Gastrocnemius medialis (tissue), 4 donors: ENCODE measurements around the gene CTCFL. TPM values are rescaled to one million over a fixed set of nuclear protein-coding genes. Genes with fewer than 3 reads are reported as not detected.

Source experiments
- ATAC-seq, 2 donors: fragments of 150-250 bp; one replicate each; pipeline ENCODE4 v1.9.1; 2016
- DNase-seq, 2 donors: peaks; one replicate each; pipeline ENCODE4 v3.0.0-alpha.2; 2019
- H3K27ac ChIP-seq, 4 donors: fragments of 200-600 bp; sonication (generic); 1 replicate in 1 of 4; 2 replicates in 3 of 4; pipeline ENCODE4 v1.5.1; 2016 to 2018; ENCODE audit warnings: mild to moderate bottlenecking in 2 of 4, moderate library complexity in 1 of 4
- H3K27me3 ChIP-seq, 3 donors: fragments of 200-600 bp; sonication (generic) in 2 of 3; 1 replicate in 1 of 3; 2 replicates in 2 of 3; pipeline versions ENCODE4 v1.5.1 to v1.6.0; 2016 to 2019; ENCODE audit warnings: mild to moderate bottlenecking in 1 of 3, moderate library complexity in 1 of 3
- H3K36me3 ChIP-seq, 2 donors: fragments of 200-600 bp; sonication (generic) in 1 of 2; one replicate each; pipeline ENCODE4 v1.5.1; 2017 to 2018
- H3K4me1 ChIP-seq, 2 donors: fragments of 200-600 bp; sonication (generic) in 1 of 2; one replicate each; pipeline ENCODE4 v1.5.1; 2016 to 2017; ENCODE audit warnings: mild to moderate bottlenecking in 2 of 2
- H3K4me3 ChIP-seq, 4 donors: fragments of 200-600 bp; sonication (generic) in 3 of 4; 1 replicate in 1 of 4; 2 replicates in 3 of 4; pipeline ENCODE4 v1.5.1; 2016 to 2019; ENCODE audit warnings: mild to moderate bottlenecking in 2 of 4
- H3K9me3 ChIP-seq, 3 donors: fragments of 200-600 bp; sonication (generic) in 2 of 3; 1 replicate in 1 of 3; 2 replicates in 2 of 3; pipeline ENCODE4 v1.5.1; 2016 to 2019
- CTCF ChIP-seq, 5 experiments: fragments of 450-650 bp in 3 of 5; fragments of 200-600 bp in 2 of 5; sonication (generic) in 2 of 5; IDR thresholded peaks in 4 of 5; conservative IDR thresholded peaks in 1 of 5; 1 replicate in 4 of 5; 2 replicates in 1 of 5; pipeline ENCODE4 v1.5.1; 2016 to 2019; ENCODE audit warnings: antibody characterized with exemption in 5 of 5, mild to moderate bottlenecking in 3 of 5, moderate library complexity in 3 of 5
- POLR2A ChIP-seq, 2 donors: fragments of 450-650 bp; IDR thresholded peaks; one replicate each; pipeline ENCODE4 v1.6.1; 2017; ENCODE audit warnings: antibody characterized with exemption in 2 of 2, mild to moderate bottlenecking in 2 of 2, moderate library complexity in 2 of 2
- in situ Hi-C, 4 donors: fragments of 200-750 bp; cut with MboI; loops; one replicate each; pipeline versions ENCODE4 v1.15.0 to v1.8.0; 2017; ENCODE audit warnings: low sequenced_read_pairs in 4 of 4
- intact Hi-C: fragments of 100-400 bp; cut with DNase I; formaldehyde crosslinking; loops from one replicate; pipeline ENCODE4 v1.15.1; 2023; ENCODE audit warnings: low total_unique reads
- total RNA-seq, 4 donors: library from RNA; depleted of rRNA; stranded (reverse); fragments of >200 nt; gene quantifications; one replicate each; pipeline versions ENCODE4 v1.1.0 to v1.2.3, GENCODE V29; 2016

Gene CTCFL
- total RNA-seq, 4 donors from 2014 or later = not detected

- Histone ChIP-seq H3K27ac (no peak overlapping the region), H3K9me3 (no peaks in the 10 kb centered on the region), H3K27me3 (no peaks in the 10 kb centered on the region), H3K36me3 (no peaks in the 10 kb centered on the region), H3K4me1 (no peaks in the 10 kb centered on the region), H3K4me3 (no peak overlapping the region)
- in situ Hi-C loops (no loop called here), intact Hi-C loops (no loop called here)
- TF ChIP-seq CTCF (IDR thresholded peaks at IDR 0.05 in 4 of 5, conservative IDR thresholded peaks at IDR 0.05 in 1 of 5) (no peak), POLR2A (IDR thresholded peaks at IDR 0.05) (no peak)
- ATAC-seq (no peak), DNase-seq (no peak)
Observed at GRCh38 chr20:57523782-57524181, 1.2 kb downstream of the CTCFL start.

GRCh38 chr20:57522380-57523140, 2.4 kb downstream of the CTCFL start:
- ATAC-seq (no peak), DNase-seq (no peak)
- Histone ChIP-seq H3K27me3 (no peaks in the 10 kb centered on the region), H3K4me1 (peaks cover 0 to 5% of the 10 kb centered on the region in 2 donors), H3K9me3 (no peaks in the 10 kb centered on the region), H3K27ac (no peak overlapping the region), H3K4me3 (no peak overlapping the region), H3K36me3 (no peaks in the 10 kb centered on the region)
- TF ChIP-seq POLR2A (IDR thresholded peaks at IDR 0.05) = no peak
- no peak for TF ChIP-seq CTCF (IDR thresholded peaks at IDR 0.05 in 4 of 5, conservative IDR thresholded peaks at IDR 0.05 in 1 of 5)
- intact Hi-C loops (no loop called here), in situ Hi-C loops (no loop called here)

DNA sequence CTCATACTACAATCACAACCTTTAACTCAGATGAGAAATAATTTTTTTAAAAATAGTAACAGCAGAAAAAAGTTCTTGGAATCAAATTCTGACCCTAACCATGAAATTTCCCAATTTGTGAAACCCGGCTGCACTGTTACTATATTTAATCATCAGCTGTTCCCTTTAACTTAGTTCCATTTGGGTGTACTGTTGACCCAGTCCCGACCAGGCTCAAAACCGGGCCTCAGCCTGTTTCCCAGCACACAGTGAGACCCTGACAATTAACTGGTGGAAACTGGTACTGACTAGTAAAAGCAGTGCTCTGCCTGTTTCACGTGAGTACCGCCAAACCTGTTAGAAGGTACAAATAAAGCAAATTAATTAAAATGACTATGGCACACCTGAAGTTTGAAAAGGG, 7.0 kb downstream of the CTCFL start:
- in situ Hi-C loops (loop anchor here in 3 of 4 donors (5.0 to 10.0 kb wide), 3 partner anchors 74 to 694 kb away; no protein-coding TSS in a partner anchor), intact Hi-C loops (no loop called here)
- TF ChIP-seq CTCF (IDR thresholded peaks at IDR 0.05 in 4 of 5, conservative IDR thresholded peaks at IDR 0.05 in 1 of 5) (no peak), POLR2A (IDR thresholded peaks at IDR 0.05) (no peak)

DNA sequence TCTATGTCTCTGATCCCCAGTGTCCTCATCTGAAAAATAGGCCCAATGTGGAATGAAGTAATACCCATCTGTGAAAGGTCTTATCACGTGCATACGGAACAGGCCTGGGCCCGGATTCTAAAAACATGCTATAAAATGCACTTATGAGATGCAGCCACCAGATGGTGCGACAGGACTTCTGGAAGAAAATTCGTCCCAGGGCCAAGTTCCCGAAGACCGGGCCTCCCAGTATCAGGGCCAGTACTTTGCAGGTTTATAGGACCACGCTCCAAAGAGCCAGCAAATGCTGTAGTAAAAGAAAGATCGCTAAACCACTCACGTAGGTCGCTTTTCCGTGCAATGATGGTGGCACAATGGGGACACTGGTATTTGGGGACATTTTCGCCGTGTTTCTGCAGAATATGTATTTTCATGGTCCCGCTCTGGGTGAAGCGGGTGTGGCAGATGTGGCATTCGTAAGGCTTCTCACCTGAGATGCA, 10.6 kb downstream of the CTCFL start:
- Histone ChIP-seq H3K4me3 (no peak overlapping the region), H3K4me1 (peaks cover 0 to 5% of the 10 kb centered on the region in 2 donors), H3K36me3 (no peaks in the 10 kb centered on the region), H3K27me3 (no peaks in the 10 kb centered on the region), H3K9me3 (no peaks in the 10 kb centered on the region), H3K27ac (no peak overlapping the region)
- intact Hi-C loops (loop anchor here (1.0 kb wide), 2 partner anchors 80 to 695 kb away; no protein-coding TSS in a partner anchor), in situ Hi-C loops (loop anchor here in 2 of 4 donors (5.0 to 10.0 kb wide), 3 partner anchors 78 to 698 kb away; no protein-coding TSS in a partner anchor)
- TF ChIP-seq CTCF (IDR thresholded peaks at IDR 0.05 in 4 of 5, conservative IDR thresholded peaks at IDR 0.05 in 1 of 5) = peak; percentile 63 to 82 (median 75)
- no peak for TF ChIP-seq POLR2A (IDR thresholded peaks at IDR 0.05)
- DNase-seq (peak; percentile 49 to 53), ATAC-seq (peak; percentile 62 to 81)

More for the DNA sequence above, 7.0 kb downstream of the CTCFL start:
- DNase-seq (no peak), ATAC-seq (no peak)
- Histone ChIP-seq H3K27me3 (no peaks in the 10 kb centered on the region), H3K4me3 (no peak overlapping the region), H3K27ac (no peak overlapping the region), H3K4me1 (peaks cover 0 to 5% of the 10 kb centered on the region in 2 donors), H3K36me3 (no peaks in the 10 kb centered on the region), H3K9me3 (no peaks in the 10 kb centered on the region)
